ENCODE results near the gene PRKAR2B.

- no peak for TF ChIP-seq CTCF (IDR thresholded peaks at IDR 0.05)
- TF ChIP-seq POLR2A (IDR thresholded peaks at IDR 0.05; ENCODE audit: low read depth): no peak
These were observed 26.2 kb downstream of the PRKAR2B start for GRCh38 chr7:107070710-107071109.
